OCI-LY1 (cell line): Measurements from ENCODE around the gene PPP4R3A.

Source experiments
- EZH2 ChIP-seq: fragments of 200-600 bp; sonication (generic), shearing (Covaris generic); IDR thresholded peaks from 2 replicates; pipeline ENCODE4 v1.8.0; 2017; ENCODE audit warnings: borderline replicate concordance, mixed run types, mild to moderate bottlenecking, antibody characterized with exemption, low read length, moderate library complexity, mixed read lengths
- TF ChIP-seq, protein P1 (sequence below): fragments of 200-600 bp; sonication (generic), shearing (Covaris generic); IDR thresholded peaks from 2 replicates; pipeline ENCODE4 v1.5.1; 2017; ENCODE audit warnings: mild to moderate bottlenecking, antibody characterized with exemption, low read length, moderate library complexity, mixed read lengths

- TF ChIP-seq, protein P1, sequence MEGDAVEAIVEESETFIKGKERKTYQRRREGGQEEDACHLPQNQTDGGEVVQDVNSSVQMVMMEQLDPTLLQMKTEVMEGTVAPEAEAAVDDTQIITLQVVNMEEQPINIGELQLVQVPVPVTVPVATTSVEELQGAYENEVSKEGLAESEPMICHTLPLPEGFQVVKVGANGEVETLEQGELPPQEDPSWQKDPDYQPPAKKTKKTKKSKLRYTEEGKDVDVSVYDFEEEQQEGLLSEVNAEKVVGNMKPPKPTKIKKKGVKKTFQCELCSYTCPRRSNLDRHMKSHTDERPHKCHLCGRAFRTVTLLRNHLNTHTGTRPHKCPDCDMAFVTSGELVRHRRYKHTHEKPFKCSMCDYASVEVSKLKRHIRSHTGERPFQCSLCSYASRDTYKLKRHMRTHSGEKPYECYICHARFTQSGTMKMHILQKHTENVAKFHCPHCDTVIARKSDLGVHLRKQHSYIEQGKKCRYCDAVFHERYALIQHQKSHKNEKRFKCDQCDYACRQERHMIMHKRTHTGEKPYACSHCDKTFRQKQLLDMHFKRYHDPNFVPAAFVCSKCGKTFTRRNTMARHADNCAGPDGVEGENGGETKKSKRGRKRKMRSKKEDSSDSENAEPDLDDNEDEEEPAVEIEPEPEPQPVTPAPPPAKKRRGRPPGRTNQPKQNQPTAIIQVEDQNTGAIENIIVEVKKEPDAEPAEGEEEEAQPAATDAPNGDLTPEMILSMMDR, result no peak
- no peak for TF ChIP-seq EZH2
Observed at GRCh38 chr14:91506226-91506625, 3.9 kb downstream of the PPP4R3A start.
